Right kidney (tissue), 1 donor: ENCODE results near the gene FNBP1L.
"Not testable (repeated sequence)": the region's sequence is repeated elsewhere in the genome, so short reads cannot be mapped to it uniquely, and the experiment has no call there.

ENCODE experiments used
- DNase-seq: peaks from one replicate; pipeline ENCODE4 v3.0.0-alpha.2; 2016

FNBP1L gene

GRCh38 chr1:93531193-93531592 lies 83.3 kb downstream of the FNBP1L start:
- DNase-seq = no peak

GRCh38 chr1:93532780-93533378 lies 85.0 kb downstream of the FNBP1L start:
- DNase-seq = no peak

GRCh38 chr1:93533677-93534076 lies 85.8 kb downstream of the FNBP1L start:
- no peak for DNase-seq

GRCh38 chr1:93537396-93537795 lies 89.5 kb downstream of the FNBP1L start:
- DNase-seq = no peak

GRCh38 chr1:93537924-93538323 lies 90.0 kb downstream of the FNBP1L start:
- DNase-seq = no peak

GRCh38 chr1:93541045-93541444 lies 93.1 kb downstream of the FNBP1L start:
- DNase-seq = no peak

GRCh38 chr1:93542398-93542797 lies 94.5 kb downstream of the FNBP1L start:
- DNase-seq = no peak

GRCh38 chr1:93546162-93546863 lies 98.4 kb downstream of the FNBP1L start:
- no peak for DNase-seq

- no peak for DNase-seq
These were observed 101.2 kb downstream of the FNBP1L start for GRCh38 chr1:93549131-93549530.

GRCh38 chr1:93549811-93550210 lies 101.9 kb downstream of the FNBP1L start:
- no peak for DNase-seq

GRCh38 chr1:93552741-93553455 lies 105.0 kb downstream of the FNBP1L start:
- peak; percentile 21 for DNase-seq

GRCh38 chr1:93553886-93554490 lies 106.1 kb downstream of the FNBP1L start:
- not testable (repeated sequence) for DNase-seq

- DNase-seq = no peak
These were observed 107.3 kb downstream of the FNBP1L start for GRCh38 chr1:93554883-93555872.

GRCh38 chr1:93556291-93556690 lies 108.4 kb downstream of the FNBP1L start:
- no peak for DNase-seq

- no peak for DNase-seq
These were observed 111.1 kb downstream of the FNBP1L start for GRCh38 chr1:93559045-93559444.

GRCh38 chr1:93559695-93560094 lies 111.8 kb downstream of the FNBP1L start:
- no peak for DNase-seq

GRCh38 chr1:93565496-93566206 lies 117.7 kb downstream of the FNBP1L start:
- no peak for DNase-seq

GRCh38 chr1:93566227-93566626 lies 118.3 kb downstream of the FNBP1L start:
- no peak for DNase-seq

GRCh38 chr1:93567255-93567918 lies 119.5 kb downstream of the FNBP1L start:
- no peak for DNase-seq

- no peak for DNase-seq
These were observed 121.6 kb downstream of the FNBP1L start for GRCh38 chr1:93569489-93569888.
